Prostate gland (tissue), 2 donors: Measurements from ENCODE around the gene MSANTD7. TPM values are rescaled to one million over a fixed set of nuclear protein-coding genes. Genes with fewer than 3 reads are reported as not detected.

Source experiments
- DNase-seq: peaks from one replicate; pipeline ENCODE4 v3.0.0-alpha.2; 2019; ENCODE audit warnings: low spot score
- H3K27ac ChIP-seq, 2 donors: fragments of 200-600 bp; sonication (generic); 2 replicates each; pipeline ENCODE4 v1.5.1; 2017 to 2019
- H3K27me3 ChIP-seq: fragments of 200-600 bp; sonication (generic); replicated peaks from 2 replicates; pipeline ENCODE4 v1.5.1; 2019; ENCODE audit not compliant: insufficient read depth
- H3K36me3 ChIP-seq, 2 donors: fragments of 200-600 bp; sonication (generic); 1 replicate in 1 of 2; 2 replicates in 1 of 2; pipeline versions ENCODE4 v1.5.1 to v1.8.1; 2017 to 2019
- H3K4me1 ChIP-seq: fragments of 200-600 bp; sonication (generic); replicated peaks from 2 replicates; pipeline ENCODE4 v1.5.1; 2019
- H3K4me3 ChIP-seq, 2 donors: fragments of 200-600 bp; sonication (generic); 2 replicates each; pipeline ENCODE4 v1.5.1; 2017 to 2019
- H3K9me3 ChIP-seq: fragments of 200-600 bp; sonication (generic); 2 replicates; pipeline ENCODE4 v1.5.1; 2017
- POLR2A ChIP-seq: fragments of 450-650 bp; IDR thresholded peaks from one replicate; pipeline ENCODE4 v1.6.1; 2016; ENCODE audit warnings: antibody characterized with exemption, mild to moderate bottlenecking
- POLR2AphosphoS5 ChIP-seq: sonication (generic); formaldehyde crosslinking; IDR thresholded peaks from one replicate; pipeline ENCODE4 v1.6.1; 2017; ENCODE audit warnings: antibody characterized with exemption
- WGBS: methylation state at CpG from one replicate; pipeline ENCODE4 v1.1.5; 2018; 5-methylcytosine and 5-hydroxymethylcytosine counted together
- intact Hi-C: fragments of 100-400 bp; cut with DNase I; formaldehyde crosslinking; loops from one replicate; pipeline ENCODE4 v1.14.2; 2022
- total RNA-seq, 2 donors: library from RNA; depleted of rRNA; stranded (reverse); fragments of >200 nt; gene quantifications; one replicate each; pipeline ENCODE4 v1.1.0, GENCODE V29; 2016
- TF ChIP-seq, protein P1 (sequence below), 4 experiments: fragments of 200-600 bp in 2 of 4; fragments of 450-650 bp in 2 of 4; sonication (generic) in 2 of 4; IDR thresholded peaks; 1 replicate in 3 of 4; 2 replicates in 1 of 4; pipeline ENCODE4 v1.5.1; 2016 to 2019; ENCODE audit warnings: antibody characterized with exemption in 4 of 4, mild to moderate bottlenecking in 2 of 4, moderate library complexity in 2 of 4

MSANTD7 gene
- total RNA-seq, 2 donors from 2014 or later, result 9.5 to 13.3 TPM

DNA sequence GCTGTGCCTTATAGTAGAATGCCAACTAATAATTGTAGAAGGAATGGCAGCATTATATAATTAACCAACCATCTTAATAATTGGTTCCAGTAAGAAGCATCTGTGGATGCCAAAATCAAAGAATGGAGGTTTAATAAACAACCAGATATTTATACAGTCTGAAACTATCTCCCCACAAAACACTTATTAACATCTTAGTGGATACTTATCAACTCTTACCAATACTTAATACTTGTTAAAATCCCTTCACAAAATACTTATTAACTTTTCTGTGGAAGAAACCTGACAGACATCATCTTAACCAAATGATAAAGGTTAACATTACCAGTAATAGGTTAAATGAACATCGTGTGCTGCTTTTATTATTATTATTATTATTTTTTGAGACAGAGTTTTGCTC, 34.3 kb upstream of the MSANTD7 start:
- DNase-seq, result no peak
- 46% methylated on average over 1 of the region's 1 CpG for WGBS
- Histone ChIP-seq H3K27ac (no peak overlapping the region), H3K4me3 (no peak overlapping the region), H3K27me3 (no peaks in the 10 kb centered on the region), H3K9me3 (no peaks in the 10 kb centered on the region), H3K4me1 (no peaks in the 10 kb centered on the region), H3K36me3 (no peaks in the 10 kb centered on the region)
- intact Hi-C loops, result no loop called here
- TF ChIP-seq, protein P1, sequence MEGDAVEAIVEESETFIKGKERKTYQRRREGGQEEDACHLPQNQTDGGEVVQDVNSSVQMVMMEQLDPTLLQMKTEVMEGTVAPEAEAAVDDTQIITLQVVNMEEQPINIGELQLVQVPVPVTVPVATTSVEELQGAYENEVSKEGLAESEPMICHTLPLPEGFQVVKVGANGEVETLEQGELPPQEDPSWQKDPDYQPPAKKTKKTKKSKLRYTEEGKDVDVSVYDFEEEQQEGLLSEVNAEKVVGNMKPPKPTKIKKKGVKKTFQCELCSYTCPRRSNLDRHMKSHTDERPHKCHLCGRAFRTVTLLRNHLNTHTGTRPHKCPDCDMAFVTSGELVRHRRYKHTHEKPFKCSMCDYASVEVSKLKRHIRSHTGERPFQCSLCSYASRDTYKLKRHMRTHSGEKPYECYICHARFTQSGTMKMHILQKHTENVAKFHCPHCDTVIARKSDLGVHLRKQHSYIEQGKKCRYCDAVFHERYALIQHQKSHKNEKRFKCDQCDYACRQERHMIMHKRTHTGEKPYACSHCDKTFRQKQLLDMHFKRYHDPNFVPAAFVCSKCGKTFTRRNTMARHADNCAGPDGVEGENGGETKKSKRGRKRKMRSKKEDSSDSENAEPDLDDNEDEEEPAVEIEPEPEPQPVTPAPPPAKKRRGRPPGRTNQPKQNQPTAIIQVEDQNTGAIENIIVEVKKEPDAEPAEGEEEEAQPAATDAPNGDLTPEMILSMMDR (IDR thresholded peaks at IDR 0.05), result no peak
- TF ChIP-seq POLR2A (no peak), POLR2AphosphoS5 (no peak)

DNA sequence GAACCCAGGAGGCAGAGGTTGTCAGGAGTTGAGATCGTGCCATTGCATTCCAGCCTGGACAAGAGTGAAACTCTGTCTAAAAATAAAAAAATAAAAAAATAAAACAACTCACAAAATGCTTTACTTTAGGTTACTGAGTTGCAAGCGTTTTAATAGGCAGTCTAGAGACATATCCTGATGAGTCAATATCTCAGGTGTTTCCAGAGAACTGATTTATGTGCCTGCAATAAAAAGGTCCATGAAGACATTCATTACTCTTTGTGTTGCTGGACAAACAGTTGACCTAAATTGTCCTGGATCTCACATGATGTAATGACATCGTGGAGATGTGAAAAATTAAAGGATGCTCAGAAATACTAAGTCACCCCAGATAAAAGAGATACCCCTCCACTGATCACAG, 31.8 kb upstream of the MSANTD7 start:
- no peaks in the 10 kb centered on the region for H3K4me1 ChIP-seq
- intact Hi-C loops, result no loop called here
- H3K4me3 ChIP-seq, result no peak overlapping the region
- no peaks in the 10 kb centered on the region for H3K9me3 ChIP-seq
- 31% methylated on average over 3 of the region's 3 CpGs for WGBS
- H3K27ac ChIP-seq, result no peak overlapping the region
- no peaks in the 10 kb centered on the region for H3K36me3 ChIP-seq
- TF ChIP-seq POLR2A, result no peak
- TF ChIP-seq POLR2AphosphoS5, result no peak
- TF ChIP-seq, protein P1 (IDR thresholded peaks at IDR 0.05), result no peak
- no peaks in the 10 kb centered on the region for H3K27me3 ChIP-seq
- DNase-seq, result no peak

DNA sequence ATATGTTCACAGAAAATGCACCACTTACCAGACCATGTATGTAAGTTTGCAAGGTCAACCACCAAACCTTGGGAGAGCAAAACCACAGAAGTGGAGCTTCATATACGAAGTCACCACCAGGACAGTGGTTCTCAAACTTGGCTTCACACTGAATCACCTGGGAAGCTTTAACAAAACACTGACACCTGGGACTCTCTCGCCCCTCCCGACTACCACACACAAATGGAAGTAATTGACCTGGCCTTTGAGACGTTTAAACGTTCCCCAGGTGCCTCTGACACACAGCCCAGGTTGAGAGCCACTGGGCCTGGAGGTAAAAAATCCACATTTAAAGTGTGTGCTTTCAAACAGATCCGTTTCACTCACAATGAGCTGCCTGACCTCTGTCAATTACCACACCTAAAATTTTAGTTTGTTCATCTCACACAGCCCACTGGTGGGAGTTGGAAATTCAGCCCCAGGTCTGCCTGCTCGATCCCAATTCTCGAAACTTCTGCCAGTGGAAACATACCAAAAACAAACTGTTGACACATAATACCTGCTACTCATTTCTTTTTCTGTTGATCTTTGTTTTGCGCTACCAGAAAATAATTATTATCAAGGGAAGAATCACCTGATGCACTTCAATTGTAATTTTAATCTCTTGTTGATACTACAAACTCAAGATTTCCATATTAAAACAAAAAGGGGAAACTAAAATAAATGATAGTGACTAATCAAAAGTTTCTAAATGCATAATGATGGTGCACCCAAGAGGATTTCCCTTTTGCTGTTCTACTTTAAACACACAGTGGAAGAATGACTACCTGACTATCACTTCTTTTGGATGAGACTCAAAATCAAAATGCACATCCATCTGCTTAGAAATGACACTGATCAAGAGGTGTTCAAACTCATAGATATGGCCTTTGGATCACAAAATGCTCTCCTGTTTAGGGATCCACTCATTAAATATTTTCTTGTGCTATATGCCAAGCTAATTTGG, 26.8 kb upstream of the MSANTD7 start:
- no peaks in the 10 kb centered on the region for H3K36me3 ChIP-seq
- no peaks in the 10 kb centered on the region for H3K4me1 ChIP-seq
- H3K9me3 ChIP-seq, result no peaks in the 10 kb centered on the region
- H3K4me3 ChIP-seq, result no peak overlapping the region
- intact Hi-C loops, result no loop called here
- WGBS, result 64% methylated on average over 9 of the region's 9 CpGs
- H3K27ac ChIP-seq, result no peak overlapping the region
- H3K27me3 ChIP-seq, result no peaks in the 10 kb centered on the region
- TF ChIP-seq, protein P1 (IDR thresholded peaks at IDR 0.05), result no peak
- TF ChIP-seq POLR2AphosphoS5 (no peak), POLR2A (no peak)
- no peak for DNase-seq

DNA sequence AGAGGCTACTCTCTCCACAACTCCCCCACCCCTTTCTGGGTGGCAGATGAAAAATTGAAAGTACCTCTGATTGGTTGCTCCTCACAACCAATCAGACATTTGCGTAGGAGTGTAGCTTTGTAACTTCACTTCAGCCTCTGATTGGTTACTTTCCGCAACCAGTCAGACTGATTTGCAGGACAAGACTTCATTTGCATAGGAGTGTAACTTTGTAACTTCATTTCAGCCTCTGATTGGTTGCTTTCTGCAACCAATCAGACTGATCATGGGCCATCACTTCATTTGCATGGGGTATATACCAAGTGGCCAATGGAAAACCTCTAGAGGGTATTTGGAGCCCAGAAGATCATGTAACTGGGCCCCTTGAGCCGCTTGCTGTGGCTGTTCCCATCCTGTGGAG, 25.8 kb upstream of the MSANTD7 start:
- DNase-seq, result no peak
- no peaks in the 10 kb centered on the region for H3K27me3 ChIP-seq
- WGBS, result 100% methylated on average over 3 of the region's 3 CpGs

More for the DNA sequence above, 25.8 kb upstream of the MSANTD7 start:
- Histone ChIP-seq H3K4me3 (no peak overlapping the region), H3K4me1 (no peaks in the 10 kb centered on the region), H3K27ac (no peak overlapping the region), H3K9me3 (no peaks in the 10 kb centered on the region), H3K36me3 (no peaks in the 10 kb centered on the region)
- intact Hi-C loops, result no loop called here
- TF ChIP-seq POLR2A (no peak), POLR2AphosphoS5 (no peak)
- TF ChIP-seq, protein P1 (IDR thresholded peaks at IDR 0.05), result no peak
